ENCODE data around the gene NYAP2.

Gene NYAP2

DNA sequence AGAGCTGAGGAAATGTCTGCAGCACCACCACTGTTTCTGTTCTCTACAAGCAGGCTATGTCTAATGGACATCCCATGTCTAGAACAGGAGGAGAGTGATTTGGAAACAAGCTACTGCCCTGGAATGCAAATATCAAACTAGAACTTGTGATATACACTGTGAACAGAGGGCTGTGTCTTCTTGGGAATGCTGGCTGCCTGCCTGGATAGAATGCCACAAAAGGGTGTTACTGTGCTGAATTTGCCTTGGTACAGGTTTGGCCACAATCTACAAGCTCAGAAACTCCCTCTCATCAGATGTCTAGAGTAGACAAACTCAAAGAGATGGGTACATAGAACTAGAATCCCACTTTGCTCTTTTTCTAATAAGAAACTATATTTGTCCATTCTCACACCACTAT, 170.5 kb downstream of the NYAP2 start:
- no peak for DNase-seq

GRCh38 chr2:225573603-225574002, 174.1 kb downstream of the NYAP2 start:
- no peak for DNase-seq

DNA sequence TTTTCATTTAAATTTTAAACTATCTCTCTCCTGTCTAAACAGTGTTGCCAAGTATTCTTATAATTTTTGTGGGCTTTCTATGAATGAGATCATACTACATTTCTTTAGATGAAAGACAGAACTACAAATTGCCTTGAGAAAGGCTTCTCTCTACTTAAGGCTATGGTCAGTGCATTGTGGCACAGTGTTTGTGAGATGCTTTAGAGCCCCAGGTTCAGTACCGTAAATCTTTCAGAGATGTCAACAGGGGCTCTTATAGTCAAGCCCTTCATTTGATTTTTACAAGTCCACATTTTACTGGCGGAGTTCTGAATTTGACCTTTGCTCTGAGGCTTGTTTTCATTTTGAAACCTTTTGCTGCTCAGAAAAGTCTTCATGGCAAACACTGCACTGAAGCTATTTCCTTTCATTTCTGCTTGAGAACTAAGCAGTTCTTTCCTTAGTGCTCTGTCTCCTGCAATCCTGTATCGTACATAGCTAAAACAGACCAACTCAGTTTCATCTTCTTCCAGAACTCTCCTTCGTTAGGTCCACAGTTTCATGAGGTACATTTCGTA, 175.2 kb downstream of the NYAP2 start:
- no peak for DNase-seq

DNA sequence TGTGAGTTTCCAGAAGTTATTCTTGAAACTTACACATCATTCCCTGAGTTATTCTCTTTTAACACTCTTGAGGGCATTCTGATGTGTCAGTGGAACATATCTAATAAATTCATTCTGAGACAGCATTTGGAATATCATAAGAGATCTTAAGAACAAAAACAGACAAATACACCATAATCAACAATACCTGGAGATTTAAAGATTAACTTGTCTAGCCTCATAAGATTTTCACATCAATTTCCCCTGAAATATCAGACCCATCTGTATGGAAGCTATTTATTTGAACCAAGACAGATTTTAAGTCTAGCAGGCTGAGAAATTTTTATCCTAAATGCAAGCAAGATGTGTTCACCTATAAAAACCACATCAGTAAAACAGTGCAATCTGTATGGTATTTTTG, 181.6 kb downstream of the NYAP2 start:
- DNase-seq = no peak

GRCh38 chr2:225581906-225582305, 182.4 kb downstream of the NYAP2 start:
- no peak for DNase-seq

DNA sequence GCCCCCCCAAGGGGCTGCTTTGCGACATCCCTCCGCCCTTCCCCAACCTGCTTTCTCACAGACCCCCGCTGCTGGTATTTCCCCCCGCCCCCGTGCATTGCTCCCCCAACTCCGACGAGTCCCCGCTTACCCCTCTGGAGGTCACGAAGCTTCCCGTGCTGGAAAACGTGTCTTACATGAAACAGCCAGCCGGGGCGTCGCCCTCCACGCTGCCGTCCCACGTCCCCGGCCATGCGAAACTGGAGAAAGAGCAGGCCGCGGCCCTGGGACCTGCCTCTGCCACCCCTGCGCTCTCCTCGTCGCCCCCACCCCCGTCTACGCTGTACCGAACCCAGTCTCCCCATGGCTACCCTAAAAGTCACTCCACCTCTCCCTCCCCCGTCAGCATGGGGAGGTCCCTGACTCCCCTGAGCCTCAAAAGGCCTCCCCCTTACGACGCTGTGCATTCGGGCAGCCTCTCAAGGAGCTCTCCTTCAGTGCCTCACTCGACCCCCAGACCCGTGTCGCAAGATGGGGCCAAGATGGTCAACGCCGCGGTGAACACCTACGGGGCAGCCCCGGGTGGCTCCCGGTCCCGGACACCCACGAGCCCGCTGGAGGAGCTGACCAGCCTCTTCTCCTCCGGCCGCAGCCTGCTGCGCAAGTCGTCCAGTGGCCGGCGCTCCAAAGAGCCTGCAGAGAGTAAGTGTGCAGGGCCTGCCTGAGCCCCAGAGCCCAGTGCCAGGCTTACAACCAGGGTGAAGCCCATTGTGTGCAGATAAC, 183.0 kb downstream of the NYAP2 start:
- no peak for DNase-seq

DNA sequence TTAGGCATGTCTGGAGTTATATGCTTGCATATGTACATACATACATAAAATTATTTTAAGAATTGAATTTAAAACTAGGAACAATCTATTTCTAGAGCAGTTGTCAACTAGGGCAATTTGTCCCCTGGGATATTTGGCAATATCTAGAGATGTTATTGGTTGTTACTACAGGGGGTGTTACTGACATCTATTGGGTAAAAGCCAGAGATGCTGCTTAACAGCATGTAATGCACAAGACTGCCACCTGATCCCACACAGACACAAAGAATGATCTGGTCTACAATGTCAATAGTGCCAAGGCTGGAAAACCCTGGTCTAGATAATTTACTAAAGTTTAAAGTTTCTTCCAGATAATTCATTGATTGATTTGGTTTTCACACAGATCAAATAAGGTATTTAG, 185.3 kb downstream of the NYAP2 start:
- no peak for DNase-seq

GRCh38 chr2:225590932-225591331, 191.4 kb downstream of the NYAP2 start:
- DNase-seq = no peak

DNA sequence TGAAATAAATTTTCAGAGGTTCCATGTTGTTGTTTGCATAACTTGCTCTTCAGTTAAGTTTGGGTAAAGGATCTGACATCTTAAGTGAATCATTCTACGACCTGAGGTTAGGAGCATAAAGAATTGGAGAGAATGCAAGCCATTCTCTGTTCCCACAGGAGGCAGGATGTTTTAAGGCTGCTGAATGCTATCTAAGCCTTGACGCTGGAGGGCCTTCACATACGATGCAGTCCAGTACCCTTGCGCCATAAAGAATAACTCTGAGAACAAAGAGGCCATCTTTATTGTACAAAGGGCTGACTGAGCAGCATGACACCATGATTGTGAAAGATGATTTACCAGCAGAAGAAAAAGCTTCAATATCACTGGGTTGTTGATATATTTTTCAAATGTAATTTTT, 198.4 kb downstream of the NYAP2 start:
- DNase-seq = no peak

DNA sequence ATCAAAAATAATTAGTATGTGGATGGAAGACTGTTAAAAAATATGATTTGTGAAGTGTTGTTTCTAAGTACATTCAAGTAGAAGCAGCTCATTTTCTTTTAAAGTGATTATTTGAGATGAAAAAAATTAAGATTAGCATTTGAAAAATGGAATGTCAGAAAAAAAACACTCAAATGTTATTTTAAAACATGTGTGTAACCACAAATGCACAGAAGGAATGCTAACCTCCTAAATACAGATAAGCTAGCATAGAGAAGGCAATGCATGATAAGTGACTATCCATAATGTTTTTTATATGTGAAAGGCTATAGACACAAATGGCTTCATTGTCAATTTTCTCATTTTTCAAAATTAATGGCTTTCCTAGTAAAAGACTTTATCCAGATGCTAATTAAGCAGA, 198.9 kb downstream of the NYAP2 start:
- no peak for DNase-seq

DNA sequence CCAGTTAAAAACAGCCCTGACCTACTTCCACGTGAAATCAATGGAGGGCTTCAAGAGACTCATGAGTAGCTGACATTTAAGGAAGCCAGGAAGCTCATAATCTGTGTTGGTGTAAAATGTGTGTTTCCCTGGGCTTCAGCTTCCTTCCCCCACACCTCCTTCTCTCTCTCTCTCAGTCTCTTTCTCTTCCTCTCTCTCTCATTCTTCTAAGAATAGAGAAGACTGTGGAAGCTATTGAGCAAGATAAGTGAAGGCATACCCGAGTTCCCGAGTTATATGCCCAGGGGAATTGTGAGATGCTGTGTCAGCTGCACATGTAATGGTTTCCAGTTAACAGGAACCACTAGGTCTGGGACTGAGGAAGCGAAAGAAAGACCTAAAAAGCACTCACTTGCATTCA, 199.4 kb downstream of the NYAP2 start:
- DNase-seq = no peak

GRCh38 chr2:225599856-225600255, 200.3 kb downstream of the NYAP2 start:
- DNase-seq = no peak

DNA sequence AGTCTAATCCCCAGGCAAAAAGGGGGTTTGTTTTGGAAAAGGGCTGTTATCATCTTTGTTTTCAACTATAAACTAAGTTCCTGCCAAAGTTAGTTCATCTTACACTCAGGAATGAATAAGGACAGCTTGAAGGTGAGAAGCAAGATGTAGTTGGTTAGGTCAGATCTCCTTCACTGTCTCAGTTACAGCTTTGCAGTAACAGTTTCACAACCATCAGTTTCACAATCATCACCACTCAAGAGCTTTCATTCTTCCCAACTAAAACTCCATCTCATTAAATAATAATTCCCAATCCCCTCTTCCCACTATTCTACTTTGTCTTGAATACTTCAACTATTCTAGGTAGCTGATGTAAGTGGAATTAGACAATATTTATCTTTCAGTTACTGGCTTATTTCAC, 200.9 kb downstream of the NYAP2 start:
- DNase-seq = no peak

DNA sequence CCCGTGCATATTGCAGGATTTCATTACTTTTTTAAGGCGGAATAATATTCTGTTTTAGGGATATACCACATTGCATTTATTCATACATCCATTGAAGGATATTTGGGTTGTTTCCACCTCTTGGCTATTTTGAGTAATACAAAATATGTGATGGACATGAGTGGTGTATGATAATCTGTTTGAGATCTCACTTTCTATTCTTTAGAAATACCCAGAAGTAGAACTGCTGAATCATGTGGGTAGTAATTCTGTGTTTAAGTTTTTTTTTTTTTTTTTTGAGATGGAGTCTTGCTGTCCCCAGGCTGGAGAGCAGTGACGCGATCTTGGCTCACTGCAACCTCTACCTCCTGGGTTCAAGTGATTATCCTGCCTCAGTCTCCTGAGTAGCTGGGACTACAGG, 201.4 kb downstream of the NYAP2 start:
- DNase-seq = no peak

GRCh38 chr2:225602205-225602604, 202.7 kb downstream of the NYAP2 start:
- no peak for DNase-seq

DNA sequence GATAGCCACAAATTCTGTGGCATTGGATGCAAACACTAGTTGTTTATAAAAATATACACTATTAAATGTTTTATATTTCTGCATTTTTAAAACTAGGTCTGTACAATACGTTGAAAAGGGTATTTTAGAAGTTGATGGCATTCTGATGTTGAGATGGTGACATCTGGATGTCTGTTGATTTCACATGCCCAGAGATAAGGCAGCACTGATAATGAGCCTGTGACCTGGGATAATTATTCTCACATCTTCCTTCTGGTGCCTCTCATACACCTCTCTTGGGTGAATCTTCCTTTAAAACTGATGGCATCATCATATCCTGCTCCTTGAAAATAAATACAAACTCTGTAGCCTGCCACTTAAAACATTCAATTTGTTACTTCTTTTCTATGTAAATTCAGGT, 208.6 kb downstream of the NYAP2 start:
- no peak for DNase-seq

GRCh38 chr2:225612636-225613035, 213.1 kb downstream of the NYAP2 start:
- no peak for DNase-seq

GRCh38 chr2:225614915-225615314, 215.4 kb downstream of the NYAP2 start:
- no peak for DNase-seq

GRCh38 chr2:225615514-225615913, 216.0 kb downstream of the NYAP2 start:
- no peak for DNase-seq

DNA sequence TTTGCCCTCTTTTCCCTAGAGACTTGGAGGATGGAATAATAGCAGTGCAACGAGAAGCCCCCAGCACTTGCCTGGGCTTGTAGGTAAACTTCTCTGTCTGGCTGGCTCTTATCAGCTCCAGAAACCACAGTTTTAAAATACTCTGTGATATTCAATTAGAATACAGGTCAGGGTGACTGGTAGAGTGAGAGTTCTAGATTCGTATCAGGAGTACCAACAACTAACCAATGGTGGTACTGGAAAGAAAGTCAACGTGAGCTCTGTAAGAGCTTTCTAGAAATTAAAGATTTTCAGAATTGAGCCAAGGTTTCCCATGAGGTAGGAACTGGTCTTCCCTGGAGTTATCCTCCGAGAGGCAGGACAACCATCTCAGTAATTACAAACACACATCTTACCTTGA, 216.9 kb downstream of the NYAP2 start:
- no peak for DNase-seq

DNA sequence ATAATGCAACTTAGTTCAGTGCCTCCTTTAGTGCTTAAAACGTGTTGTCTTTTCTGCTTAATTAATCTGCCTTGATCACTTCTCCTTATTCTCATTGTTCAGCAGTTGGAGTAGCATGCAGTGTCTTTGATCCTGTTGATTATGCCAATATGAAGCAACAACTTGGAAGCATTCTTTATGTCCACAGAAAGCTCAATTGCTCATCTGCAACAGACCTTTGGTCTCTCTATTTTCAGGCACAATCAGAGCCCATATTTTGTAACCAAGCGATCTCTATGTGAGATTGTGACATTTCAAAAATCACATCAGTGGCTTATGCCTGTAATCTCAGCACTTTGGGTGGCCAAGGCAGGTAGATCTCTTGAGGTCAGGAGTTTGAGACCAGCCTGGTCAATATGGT, 217.3 kb downstream of the NYAP2 start:
- DNase-seq = no peak

GRCh38 chr2:225620227-225620626, 220.7 kb downstream of the NYAP2 start:
- no peak for DNase-seq

DNA sequence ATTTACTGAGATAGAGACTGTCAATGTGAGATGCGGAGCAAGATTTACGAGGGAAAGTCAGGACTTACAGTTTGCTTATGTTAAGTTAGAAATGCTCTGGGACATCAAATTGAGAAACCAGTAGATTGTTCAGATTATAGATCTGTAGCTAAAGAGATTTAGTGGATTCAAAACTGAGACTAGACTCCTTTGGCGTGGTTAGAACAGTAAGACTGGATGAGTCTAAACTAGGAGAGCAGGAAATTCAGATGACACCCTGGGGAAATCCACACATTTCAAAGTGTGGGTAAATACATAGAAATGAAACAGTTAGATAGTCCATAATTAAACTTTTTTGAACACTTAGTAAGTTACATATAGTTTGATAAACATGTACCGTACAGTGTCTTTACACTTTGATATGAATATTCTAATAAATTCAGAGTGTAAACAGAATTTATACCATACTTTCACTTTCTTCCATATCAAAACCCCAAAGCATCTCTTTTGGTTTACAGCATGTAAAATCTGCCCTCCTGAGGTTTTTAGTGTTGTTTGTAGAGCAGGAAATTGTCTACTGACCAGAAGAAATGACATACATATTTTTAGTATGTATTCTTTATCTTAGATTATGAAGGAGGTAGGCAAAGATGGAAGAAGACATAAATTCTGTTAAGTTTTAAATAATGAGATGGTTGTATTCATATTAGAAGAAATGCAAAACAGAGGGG, 231.5 kb downstream of the NYAP2 start:
- DNase-seq = no peak

- DNase-seq = no peak
These were observed 232.8 kb downstream of the NYAP2 start for GRCh38 chr2:225632351-225632750.

DNA sequence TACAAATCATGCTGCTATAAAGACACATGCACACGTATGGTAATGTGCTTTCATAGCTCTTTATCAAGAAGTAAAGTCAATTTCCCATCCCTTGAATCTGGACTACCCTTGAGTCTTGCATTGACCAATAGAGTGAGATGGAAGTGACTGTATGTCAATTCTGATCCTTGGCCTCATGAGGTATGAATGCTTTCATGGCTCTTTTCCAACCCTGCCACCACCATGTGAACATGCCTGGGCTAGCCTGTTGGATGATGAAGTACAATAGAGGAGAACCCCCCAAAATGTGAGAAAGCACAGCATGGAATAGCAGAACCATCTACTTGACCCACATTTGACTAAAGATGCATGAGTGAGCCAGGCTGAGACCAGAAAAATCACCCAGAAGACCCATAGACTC, 237.0 kb downstream of the NYAP2 start:
- no peak for DNase-seq

All from NCI-H2029 treated with DMSO at 0.1 percent for 48 hours (cell line).